Skeletal muscle tissue (tissue), 4 donors: ENCODE measurements around the gene OR52E8. TPM values are rescaled to one million over a fixed set of nuclear protein-coding genes. Genes with fewer than 3 reads are reported as not detected.

Source experiments
- H3K27ac ChIP-seq: one replicate; pipeline ENCODE4 v1.7.0; 2013; ENCODE audit warnings: mild to moderate bottlenecking, low read depth, low read length, inconsistent platforms
- H3K27me3 ChIP-seq, 3 donors: one replicate each; pipeline ENCODE4 v1.7.0; 2013; ENCODE audit warnings: low read length in 3 of 3; ENCODE audit not compliant: control insufficient read depth in 3 of 3, insufficient read depth in 3 of 3
- H3K36me3 ChIP-seq, 3 donors: one replicate each; pipeline ENCODE4 v1.7.0; 2013; ENCODE audit warnings: low read length in 3 of 3; ENCODE audit not compliant: control insufficient read depth in 3 of 3, insufficient read depth in 3 of 3
- H3K4me1 ChIP-seq, 3 donors: one replicate each; pipeline ENCODE4 v1.7.0; 2013; ENCODE audit warnings: low read length in 3 of 3, mild to moderate bottlenecking in 3 of 3; ENCODE audit not compliant: control insufficient read depth in 3 of 3, insufficient read depth in 3 of 3
- H3K4me3 ChIP-seq, 3 donors: one replicate each; pipeline ENCODE4 v1.7.0; 2013; ENCODE audit warnings: low read length in 3 of 3
- H3K9ac ChIP-seq, 3 donors: one replicate each; pipeline ENCODE4 v1.7.0; 2013; ENCODE audit warnings: low read length in 3 of 3, mild to moderate bottlenecking in 3 of 3, moderate library complexity in 2 of 3, low read depth in 1 of 3
- H3K9me3 ChIP-seq, 3 donors: one replicate each; pipeline ENCODE4 v1.7.0; 2013; ENCODE audit warnings: low read length in 3 of 3; ENCODE audit not compliant: control insufficient read depth in 3 of 3
- total RNA-seq: library from RNA; depleted of rRNA; stranded (reverse); fragments of >200 nt; gene quantifications from one replicate; pipeline ENCODE4 v1.2.3, GENCODE V29; 2014
- donor health status: Osteomylitis.

Gene OR52E8
- total RNA-seq, 1 donor from 2014 or later, result not detected

DNA sequence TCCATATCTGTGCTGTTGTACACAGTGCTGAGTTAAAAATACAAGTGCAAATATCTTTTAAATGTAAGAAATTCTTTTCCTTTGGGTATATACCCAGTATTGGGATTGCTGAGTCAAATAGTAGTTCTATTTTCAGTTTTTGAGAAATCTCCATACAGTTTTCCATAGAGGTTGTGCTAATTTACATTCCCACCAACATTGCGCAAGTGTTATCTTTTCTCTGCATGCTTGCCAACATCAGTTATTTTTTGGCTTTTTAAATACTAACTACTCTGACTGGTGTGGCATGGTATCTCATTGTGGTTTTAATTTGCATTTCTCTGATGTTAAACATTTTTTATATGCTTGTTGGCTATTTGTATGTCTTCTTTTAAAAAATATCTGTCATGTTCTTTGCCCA lies 6.5 kb downstream of the OR52E8 start:
- H3K4me3 ChIP-seq, result no peak overlapping the region
- H3K27me3 ChIP-seq, result no peaks in the 10 kb centered on the region
- no peak overlapping the region for H3K9ac ChIP-seq
- no peak overlapping the region for H3K27ac ChIP-seq
- H3K9me3 ChIP-seq, result no peaks in the 10 kb centered on the region
- H3K4me1 ChIP-seq, result no peaks in the 10 kb centered on the region
- no peaks in the 10 kb centered on the region for H3K36me3 ChIP-seq

- no peak overlapping the region for H3K27ac ChIP-seq
- no peak overlapping the region for H3K4me3 ChIP-seq
- no peaks in the 10 kb centered on the region for H3K36me3 ChIP-seq
- no peaks in the 10 kb centered on the region for H3K9me3 ChIP-seq
- H3K4me1 ChIP-seq, result no peaks in the 10 kb centered on the region
- no peak overlapping the region for H3K9ac ChIP-seq
- no peaks in the 10 kb centered on the region for H3K27me3 ChIP-seq
Measured at GRCh38 chr11:5847711-5848110, 9.8 kb downstream of the OR52E8 start.

DNA sequence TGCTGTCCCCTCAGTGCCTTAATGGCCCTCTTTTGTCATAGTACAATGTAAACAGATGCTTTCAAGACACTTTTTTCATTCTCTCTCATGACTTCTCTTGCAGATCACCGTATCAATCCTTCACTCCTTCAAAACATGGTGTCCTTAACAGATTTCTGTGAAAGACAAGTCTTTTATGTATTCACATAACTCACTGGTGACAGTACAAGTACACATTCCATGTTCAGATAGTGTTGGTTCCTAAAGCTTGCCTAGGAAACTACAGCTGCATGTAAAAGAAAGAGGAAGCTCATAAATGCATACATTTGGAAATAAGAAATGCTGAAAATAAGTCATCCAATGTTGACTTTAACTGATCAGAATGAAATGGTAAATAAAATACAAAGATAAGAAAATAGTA lies 10.8 kb downstream of the OR52E8 start:
- no peaks in the 10 kb centered on the region for H3K27me3 ChIP-seq

GRCh38 chr11:5841797-5842196 lies 15.7 kb downstream of the OR52E8 start, which contains the start of gene OR52E6:
OR52E6 (minus strand) TSS chr11:5841897; CDS start chr11:5841897, 0 bp downstream.
- no peaks in the 10 kb centered on the region for H3K27me3 ChIP-seq
- H3K9ac ChIP-seq, result no peak within 1 kb of the TSS
- no peaks in the 10 kb centered on the region for H3K4me1 ChIP-seq
- no peaks in the 10 kb centered on the region for H3K36me3 ChIP-seq
- H3K9me3 ChIP-seq, result no peaks in the 10 kb centered on the region
- no peak within 1 kb of the TSS for H3K27ac ChIP-seq
- H3K4me3 ChIP-seq, result no peak within 1 kb of the TSS

More for the DNA sequence above, 10.8 kb downstream of the OR52E8 start:
- H3K27ac ChIP-seq, result no peak overlapping the region
- H3K36me3 ChIP-seq, result no peaks in the 10 kb centered on the region
- H3K4me1 ChIP-seq, result no peaks in the 10 kb centered on the region
- H3K9me3 ChIP-seq, result no peaks in the 10 kb centered on the region
- no peak overlapping the region for H3K4me3 ChIP-seq
- no peak overlapping the region for H3K9ac ChIP-seq

DNA sequence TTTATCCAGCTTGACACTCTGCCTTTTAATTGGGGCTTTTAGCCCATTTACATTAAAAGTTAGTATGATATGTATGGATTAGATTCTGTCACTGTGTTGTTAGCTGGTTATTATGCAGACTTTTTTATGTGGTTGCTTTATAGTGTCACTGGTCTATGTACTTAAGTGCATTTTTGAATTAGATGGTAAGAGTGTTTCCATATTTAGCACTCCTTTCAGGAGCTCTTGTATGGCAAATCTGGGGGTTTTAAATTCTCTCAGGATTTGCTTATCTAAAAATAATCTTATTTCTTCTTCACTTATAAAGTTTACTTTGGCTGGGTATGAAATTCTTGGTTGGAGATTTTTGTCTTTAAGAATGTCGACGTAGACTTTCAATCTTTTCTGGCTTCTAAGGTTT lies 19.8 kb downstream of the OR52E8 start:
- Histone ChIP-seq H3K36me3 (no peaks in the 10 kb centered on the region), H3K9me3 (no peaks in the 10 kb centered on the region), H3K9ac (no peak overlapping the region), H3K4me3 (no peak overlapping the region), H3K27me3 (no peaks in the 10 kb centered on the region), H3K4me1 (no peaks in the 10 kb centered on the region), H3K27ac (no peak overlapping the region)

DNA sequence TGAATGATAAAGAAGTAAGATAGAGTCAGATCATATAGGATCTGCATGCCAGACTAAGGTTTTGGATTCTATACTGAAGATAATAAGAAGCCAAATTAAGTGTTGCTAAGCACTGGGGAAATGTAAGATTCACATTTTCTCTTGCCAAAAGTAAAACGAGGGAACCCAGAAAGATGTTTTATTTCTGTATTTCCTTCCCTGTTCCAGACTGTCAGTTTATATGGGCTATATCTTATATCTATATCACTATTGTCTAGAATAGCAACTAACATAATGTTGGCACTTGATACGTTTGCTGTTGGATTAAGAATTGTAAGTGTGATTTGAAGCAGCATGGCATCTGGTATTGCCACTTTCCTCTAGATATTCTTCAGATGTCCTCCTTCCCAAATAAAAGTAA lies 24.0 kb downstream of the OR52E8 start:
- Histone ChIP-seq H3K27ac (no peak overlapping the region), H3K9me3 (no peaks in the 10 kb centered on the region), H3K4me1 (no peaks in the 10 kb centered on the region), H3K4me3 (no peak overlapping the region), H3K27me3 (no peaks in the 10 kb centered on the region), H3K36me3 (no peaks in the 10 kb centered on the region), H3K9ac (no peak overlapping the region)

DNA sequence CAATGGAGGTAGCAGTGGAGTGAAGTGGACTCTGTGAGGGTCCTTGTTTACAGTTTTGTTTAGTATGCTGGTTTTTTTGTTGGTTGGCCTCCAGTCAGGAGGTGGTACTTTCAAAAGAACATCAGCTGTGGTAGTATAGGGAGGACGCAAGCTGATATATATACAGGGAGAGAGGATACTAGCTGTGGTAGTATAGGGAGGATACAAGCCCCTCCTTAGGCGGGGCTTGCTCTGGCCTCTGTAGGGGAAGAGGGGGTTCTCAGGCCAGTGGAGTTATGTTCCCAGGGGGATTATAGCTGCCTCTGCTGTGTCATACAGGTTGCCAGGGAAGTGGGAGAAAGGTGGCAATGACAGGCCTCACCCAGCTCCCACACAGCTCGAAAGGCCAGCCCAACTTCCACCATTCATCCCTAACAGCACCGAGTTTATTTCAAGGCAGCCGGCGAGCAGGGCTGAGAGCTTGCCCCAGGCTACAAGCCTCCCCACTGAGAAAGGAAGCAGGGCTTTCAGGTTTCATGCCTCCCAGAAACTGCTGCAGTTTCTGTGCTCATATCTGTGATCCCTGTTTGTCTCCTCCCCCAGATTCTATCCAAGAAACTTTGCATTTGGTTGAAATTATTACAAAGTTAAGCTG lies 26.2 kb downstream of the OR52E8 start:
- H3K27ac ChIP-seq, result no peak overlapping the region
- H3K9ac ChIP-seq, result no peak overlapping the region
- H3K9me3 ChIP-seq, result no peaks in the 10 kb centered on the region
- H3K4me3 ChIP-seq, result no peak overlapping the region
- H3K27me3 ChIP-seq, result no peaks in the 10 kb centered on the region
- no peaks in the 10 kb centered on the region for H3K36me3 ChIP-seq
- no peaks in the 10 kb centered on the region for H3K4me1 ChIP-seq

DNA sequence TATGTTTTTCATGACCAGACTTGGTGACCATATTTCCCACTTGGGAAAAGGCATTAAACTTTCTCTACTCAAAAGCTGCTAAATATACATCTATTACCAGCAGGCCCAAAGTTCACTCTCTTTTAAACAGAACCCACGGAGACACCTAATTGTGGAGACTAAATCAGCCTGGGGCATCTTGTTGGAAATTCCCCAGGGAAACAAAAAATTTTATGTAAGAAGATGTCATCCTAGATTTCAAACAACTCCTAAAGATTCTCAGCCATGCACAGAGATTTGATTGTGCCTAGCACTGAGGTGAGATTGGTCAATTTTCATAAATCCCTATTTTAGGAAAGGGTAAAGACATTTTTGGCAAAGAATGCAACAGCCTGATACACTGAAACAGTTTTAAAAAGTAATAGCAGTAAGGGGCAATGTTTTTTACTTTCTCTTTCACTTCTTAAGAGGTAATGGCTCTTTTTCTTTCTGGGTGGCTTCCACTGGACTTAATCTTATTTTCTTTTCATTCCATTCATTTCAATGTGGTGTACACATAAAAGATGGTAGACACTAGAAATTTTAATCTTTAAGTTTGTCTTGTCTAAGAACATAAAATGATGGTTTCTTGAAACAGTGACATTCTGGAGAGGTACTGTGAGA lies 39.1 kb downstream of the OR52E8 start:
- H3K27ac ChIP-seq, result no peak overlapping the region
- H3K27me3 ChIP-seq, result no peaks in the 10 kb centered on the region
- no peaks in the 10 kb centered on the region for H3K36me3 ChIP-seq
- H3K4me3 ChIP-seq, result no peak overlapping the region
- H3K9ac ChIP-seq, result no peak overlapping the region
- H3K9me3 ChIP-seq, result no peaks in the 10 kb centered on the region
- no peaks in the 10 kb centered on the region for H3K4me1 ChIP-seq

GRCh38 chr11:5815534-5815933 lies 42.0 kb downstream of the OR52E8 start:
- H3K36me3 ChIP-seq, result no peaks in the 10 kb centered on the region
- no peaks in the 10 kb centered on the region for H3K27me3 ChIP-seq
- no peaks in the 10 kb centered on the region for H3K4me1 ChIP-seq
- H3K9ac ChIP-seq, result no peak overlapping the region
- no peak overlapping the region for H3K4me3 ChIP-seq
- H3K27ac ChIP-seq, result no peak overlapping the region
- no peaks in the 10 kb centered on the region for H3K9me3 ChIP-seq

DNA sequence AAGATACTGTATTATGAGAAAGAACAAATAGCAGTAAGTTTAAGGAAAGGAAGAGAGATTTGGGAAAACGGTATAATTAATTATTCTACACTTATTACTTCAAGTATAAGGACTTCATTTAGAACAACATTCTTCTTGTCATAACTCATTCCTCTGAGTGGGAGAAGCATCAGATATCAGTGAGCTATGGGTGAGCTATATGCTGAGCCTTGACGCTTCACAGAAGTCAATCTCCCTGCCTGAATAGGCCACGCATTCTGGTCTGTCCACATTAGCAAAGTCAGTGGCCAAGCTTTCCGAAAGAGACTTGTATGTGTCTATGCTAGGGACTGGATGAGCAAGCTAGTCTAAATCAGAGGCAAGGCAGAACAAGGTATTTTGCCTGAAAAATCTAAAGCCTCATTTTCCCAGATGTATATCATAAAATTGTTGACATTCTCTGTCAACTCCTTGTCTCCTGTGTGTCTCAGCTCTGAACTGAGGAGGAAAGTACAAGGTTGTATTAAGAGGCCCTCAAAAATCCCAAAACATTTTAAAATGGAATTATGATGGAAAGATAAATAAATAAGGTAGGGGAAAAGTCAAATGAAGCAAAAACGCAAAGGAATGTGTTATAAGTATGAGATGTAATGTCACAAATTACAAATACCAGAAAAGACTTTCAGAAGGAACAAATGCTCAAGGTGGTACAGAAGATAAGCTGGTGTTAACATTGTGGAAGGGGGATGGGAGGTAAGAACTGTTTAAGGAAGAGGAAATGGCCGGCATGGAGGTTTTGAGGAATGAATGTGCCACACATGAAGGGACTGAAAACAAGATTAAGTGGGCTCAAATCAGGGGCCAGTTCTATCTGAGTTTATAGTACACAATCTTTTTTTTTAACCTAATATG lies 47.3 kb downstream of the OR52E8 start:
- Histone ChIP-seq H3K27ac (no peak overlapping the region), H3K4me3 (no peak overlapping the region), H3K9me3 (no peaks in the 10 kb centered on the region), H3K4me1 (peaks cover 0 to 12% (median 5%) of the 10 kb centered on the region in 3 donors), H3K36me3 (no peaks in the 10 kb centered on the region), H3K27me3 (peaks cover 0 to 7% (median 5%) of the 10 kb centered on the region in 3 donors), H3K9ac (no peak overlapping the region)
